NCI-H748 treated with DMSO at 0.1 percent for 48 hours (cell line): ENCODE results near the gene UGT8.

Experiments used
- DNase-seq: peaks from one replicate; lab custom pipeline; 2025; lab: John Stamatoyannopoulos, UW

Gene UGT8

GRCh38 chr4:114691865-114692264 lies 93.3 kb downstream of the UGT8 start:
- DNase-seq = no peak

- DNase-seq = no peak
Measured at GRCh38 chr4:114692958-114693357, 94.4 kb downstream of the UGT8 start.

- peak; percentile 13 for DNase-seq
Measured at GRCh38 chr4:114694770-114695169, 96.2 kb downstream of the UGT8 start.

- DNase-seq = no peak
Measured at GRCh38 chr4:114698231-114698630, 99.6 kb downstream of the UGT8 start.

GRCh38 chr4:114701491-114701890 lies 102.9 kb downstream of the UGT8 start:
- DNase-seq = no peak

- no peak for DNase-seq
Measured at GRCh38 chr4:114717432-114717831, 118.8 kb downstream of the UGT8 start.

- DNase-seq = no peak
Measured at GRCh38 chr4:114725066-114725465, 126.5 kb downstream of the UGT8 start.

- no peak for DNase-seq
Measured at GRCh38 chr4:114727461-114727860, 128.9 kb downstream of the UGT8 start.
